Left lung (tissue), 10 donors: Measurements from ENCODE around the gene ADIPOR2. TPM values are rescaled to one million over a fixed set of nuclear protein-coding genes. Genes with fewer than 3 reads are reported as not detected.

Experiments
- ATAC-seq: fragments of 200-7000 bp; cut with Tn5 transposase; one replicate; pipeline ENCODE4 v1.9.1; 2020; ENCODE audit warnings: moderate library complexity
- DNase-seq, 4 donors: peaks; one replicate each; pipeline ENCODE4 v3.0.0-alpha.2; 2013 to 2020
- H3K27ac ChIP-seq, 2 donors: fragments of 200-600 bp; sonication (generic) in 1 of 2; one replicate each; pipeline versions ENCODE4 v1.5.0 to v1.8.0; 2020 to 2021
- H3K27me3 ChIP-seq, 2 donors: fragments of 200-600 bp; sonication (generic) in 1 of 2; one replicate each; pipeline versions ENCODE4 v1.5.0 to v1.8.0; 2020 to 2021
- H3K36me3 ChIP-seq, 2 donors: fragments of 200-600 bp; sonication (generic) in 1 of 2; one replicate each; pipeline versions ENCODE4 v1.5.0 to v1.8.0; 2020 to 2021
- H3K4me1 ChIP-seq, 2 donors: fragments of 200-600 bp; one replicate each; pipeline ENCODE4 v1.8.0; 2021
- H3K4me3 ChIP-seq, 2 donors: fragments of 200-600 bp; sonication (generic) in 1 of 2; one replicate each; pipeline versions ENCODE4 v1.5.0 to v1.8.0; 2020 to 2021; ENCODE audit warnings: mild to moderate bottlenecking in 1 of 2
- H3K9me3 ChIP-seq, 2 donors: fragments of 200-600 bp; sonication (generic) in 1 of 2; one replicate each; pipeline versions ENCODE4 v1.5.0 to v1.8.0; 2020 to 2021
- intact Hi-C, 2 donors: fragments of 100-400 bp; cut with DNase I; formaldehyde crosslinking; loops; one replicate each; pipeline versions ENCODE4 v1.11.2 to v1.14.2; 2022
- polyA plus RNA-seq, 6 donors: library from polyadenylated mRNA; unstranded; fragments of 120-200 nt; gene quantifications; one replicate each; pipeline ENCODE4 v1.2.1, GENCODE V29; 2013; ENCODE audit not compliant: insufficient read length in 6 of 6
- total RNA-seq, 2 donors: library from RNA; stranded (reverse); fragmentation: NEBNext Ultra II Directional; extraction: Animal tissue kit (Norgen Biotek cat#: 25700); gene quantifications; one replicate each; pipeline ENCODE4 v1.2.1, GENCODE V29; 2021
- TF ChIP-seq, protein P1 (sequence below), 2 donors: fragments of 200-600 bp; sonication (generic) in 1 of 2; IDR thresholded peaks; one replicate each; pipeline versions ENCODE4 v1.5.0 to v1.8.0; 2021; ENCODE audit warnings: antibody characterized with exemption in 2 of 2
- donor health status: DM: no; HTN: yes; CAD: no.
- donor health status: DM: no; HTN: no; CAD: no.

The ADIPOR2 gene
- total and polyA plus RNA-seq, 8 donors = 37.0 to 66.8 (median 41.7) TPM

DNA sequence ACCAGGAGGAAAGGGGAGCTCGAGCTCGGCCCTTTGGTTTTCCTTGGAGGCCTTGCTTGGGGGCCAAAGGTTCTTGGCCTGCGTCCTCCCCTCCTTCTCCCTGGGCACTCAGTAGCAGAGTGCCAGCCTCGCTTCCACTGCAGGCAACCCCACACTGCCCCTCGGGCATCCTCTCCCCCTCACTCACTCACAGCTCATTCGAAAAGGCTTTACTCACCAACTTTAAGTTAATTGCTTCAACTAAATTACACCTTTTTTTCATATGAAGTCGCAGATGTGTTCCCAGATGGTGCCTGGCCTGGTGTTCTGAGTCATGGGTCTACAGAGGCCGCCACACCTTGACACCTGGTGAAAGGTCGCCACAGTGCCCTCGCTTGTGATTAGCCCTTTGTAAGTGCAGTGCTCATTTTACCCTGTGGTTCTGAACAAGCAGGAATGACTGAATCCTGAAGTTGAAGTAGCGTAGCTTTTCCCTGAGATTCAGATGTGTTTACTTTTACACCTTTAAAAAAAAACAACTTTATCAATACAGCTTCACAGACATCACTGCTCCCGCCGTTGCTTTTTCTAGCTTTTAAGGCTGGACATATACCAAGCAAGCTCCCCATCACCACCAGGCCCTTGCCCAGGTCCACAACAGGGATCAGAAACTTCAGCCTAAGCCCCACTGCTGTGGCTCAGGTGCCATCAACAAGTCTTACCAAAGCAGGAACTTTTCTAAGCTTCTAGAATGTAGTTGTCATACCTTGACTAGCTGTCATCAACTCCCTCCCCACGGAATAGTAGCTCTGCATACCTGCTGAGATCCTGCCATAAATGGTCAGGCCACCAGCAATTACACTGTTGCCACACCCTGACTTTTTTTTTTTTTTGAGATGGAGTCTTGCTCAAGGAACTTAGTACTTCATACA lies 20.3 kb upstream of the ADIPOR2 start:
- Histone ChIP-seq H3K27me3 (no peaks in the 10 kb centered on the region), H3K4me1 (peaks cover 0 to 31% of the 10 kb centered on the region in 2 donors), H3K9me3 (no peaks in the 10 kb centered on the region), H3K27ac (no peak overlapping the region), H3K36me3 (no peaks in the 10 kb centered on the region), H3K4me3 (no peak overlapping the region)
- DNase-seq (no peak), ATAC-seq (peak; percentile 33)
- TF ChIP-seq, protein P1, sequence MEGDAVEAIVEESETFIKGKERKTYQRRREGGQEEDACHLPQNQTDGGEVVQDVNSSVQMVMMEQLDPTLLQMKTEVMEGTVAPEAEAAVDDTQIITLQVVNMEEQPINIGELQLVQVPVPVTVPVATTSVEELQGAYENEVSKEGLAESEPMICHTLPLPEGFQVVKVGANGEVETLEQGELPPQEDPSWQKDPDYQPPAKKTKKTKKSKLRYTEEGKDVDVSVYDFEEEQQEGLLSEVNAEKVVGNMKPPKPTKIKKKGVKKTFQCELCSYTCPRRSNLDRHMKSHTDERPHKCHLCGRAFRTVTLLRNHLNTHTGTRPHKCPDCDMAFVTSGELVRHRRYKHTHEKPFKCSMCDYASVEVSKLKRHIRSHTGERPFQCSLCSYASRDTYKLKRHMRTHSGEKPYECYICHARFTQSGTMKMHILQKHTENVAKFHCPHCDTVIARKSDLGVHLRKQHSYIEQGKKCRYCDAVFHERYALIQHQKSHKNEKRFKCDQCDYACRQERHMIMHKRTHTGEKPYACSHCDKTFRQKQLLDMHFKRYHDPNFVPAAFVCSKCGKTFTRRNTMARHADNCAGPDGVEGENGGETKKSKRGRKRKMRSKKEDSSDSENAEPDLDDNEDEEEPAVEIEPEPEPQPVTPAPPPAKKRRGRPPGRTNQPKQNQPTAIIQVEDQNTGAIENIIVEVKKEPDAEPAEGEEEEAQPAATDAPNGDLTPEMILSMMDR (IDR thresholded peaks at IDR 0.05) = no peak
- intact Hi-C loops = no loop called here

DNA sequence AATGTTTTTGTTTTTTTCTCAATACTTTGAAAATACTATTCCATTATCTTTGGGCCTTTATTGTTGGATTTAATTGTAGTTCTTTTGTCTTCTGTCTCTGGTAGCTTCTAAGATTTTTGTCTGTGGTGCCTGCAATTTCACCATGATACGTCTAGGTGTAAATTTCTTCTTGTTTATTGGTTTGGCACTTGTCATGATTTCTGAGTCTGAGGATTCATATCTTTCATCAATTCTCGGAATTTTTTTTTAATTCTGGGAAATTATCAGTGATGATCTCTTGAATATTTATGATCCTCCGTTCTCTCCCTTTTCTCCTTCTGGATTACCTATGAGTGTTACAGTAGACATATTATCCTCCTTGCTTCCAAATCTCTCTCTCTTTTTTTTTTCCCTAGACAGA lies 14.8 kb upstream of the ADIPOR2 start:
- no peaks in the 10 kb centered on the region for H3K36me3 ChIP-seq
- intact Hi-C loops = no loop called here
- DNase-seq = no peak
- no peaks in the 10 kb centered on the region for H3K9me3 ChIP-seq
- no peak overlapping the region for H3K4me3 ChIP-seq
- H3K27ac ChIP-seq = no peak overlapping the region
- no peaks in the 10 kb centered on the region for H3K27me3 ChIP-seq
- H3K4me1 ChIP-seq = peaks cover 0 to 5% of the 10 kb centered on the region in 2 donors
- TF ChIP-seq, protein P1 (IDR thresholded peaks at IDR 0.05) = no peak
- no peak for ATAC-seq

GRCh38 chr12:1680804-1681492 lies 9.9 kb upstream of the ADIPOR2 start:
- TF ChIP-seq, protein P1 (IDR thresholded peaks at IDR 0.05) = no peak
- H3K9me3 ChIP-seq = no peaks in the 10 kb centered on the region
- intact Hi-C loops = no loop called here
- no peaks in the 10 kb centered on the region for H3K36me3 ChIP-seq
- peaks cover 0 to 5% of the 10 kb centered on the region in 2 donors for H3K4me1 ChIP-seq
- H3K4me3 ChIP-seq = no peak overlapping the region
- peak overlapping the region; percentile 48 to 57 for H3K27ac ChIP-seq
- no peaks in the 10 kb centered on the region for H3K27me3 ChIP-seq
- ATAC-seq = peak; percentile 40
- DNase-seq = no peak

DNA sequence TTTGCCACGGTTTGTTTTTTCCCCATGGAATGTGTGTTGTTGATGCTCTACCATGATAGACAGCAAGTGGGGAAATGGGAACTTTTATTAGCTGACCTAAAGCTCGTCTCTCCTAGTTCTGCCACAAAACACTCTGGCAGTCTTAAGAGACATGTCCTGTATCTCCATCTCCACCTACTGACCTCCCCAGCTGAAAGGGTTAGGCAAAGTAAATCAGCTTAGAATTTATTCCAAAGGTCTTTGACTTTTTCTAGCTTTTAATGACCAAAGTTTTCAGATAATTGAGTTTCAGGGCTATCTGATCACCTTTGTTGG lies 9.4 kb upstream of the ADIPOR2 start:
- H3K4me1 ChIP-seq = peaks cover 0 to 5% of the 10 kb centered on the region in 2 donors
- H3K4me3 ChIP-seq = no peak overlapping the region
- no peaks in the 10 kb centered on the region for H3K36me3 ChIP-seq
- DNase-seq (no peak), ATAC-seq (no peak)
- peak overlapping the region; percentile 48 to 57 for H3K27ac ChIP-seq
- TF ChIP-seq, protein P1 (IDR thresholded peaks at IDR 0.05) = no peak
- H3K27me3 ChIP-seq = no peaks in the 10 kb centered on the region
- intact Hi-C loops = no loop called here
- no peaks in the 10 kb centered on the region for H3K9me3 ChIP-seq

GRCh38 chr12:1688086-1688710 lies 2.7 kb upstream of the ADIPOR2 start:
- Histone ChIP-seq H3K4me1 (peaks cover 5 to 24% of the 10 kb centered on the region in 2 donors), H3K27ac (no peak overlapping the region), H3K4me3 (no peak overlapping the region), H3K36me3 (no peaks in the 10 kb centered on the region), H3K9me3 (no peaks in the 10 kb centered on the region), H3K27me3 (no peaks in the 10 kb centered on the region)
- intact Hi-C loops = no loop called here
- DNase-seq = no peak
- no peak for ATAC-seq
- TF ChIP-seq, protein P1 (IDR thresholded peaks at IDR 0.05) = no peak
